AG04450 (cell line): ENCODE measurements around the gene MACF1. TPM values are rescaled to one million over a fixed set of nuclear protein-coding genes. Genes with fewer than 3 reads are reported as not detected.
"Not testable (repeated sequence)": the region's sequence is repeated elsewhere in the genome, so short reads cannot be mapped to it uniquely, and the experiment has no call there.

Experiments used
- CTCF ChIA-PET: fragments of 300-600, 350-600 bp; formaldehyde crosslinking; extraction: SDS; loops from one replicate; lab custom pipeline; 2022; ENCODE audit warnings: antibody characterized with exemption, inconsistent platforms; lab: Charles Lee
- POLR2A ChIA-PET: fragments of 350-600 bp; formaldehyde crosslinking; extraction: SDS; loops from one replicate; lab custom pipeline; 2021; ENCODE audit warnings: antibody characterized with exemption, inconsistent platforms; lab: Yijun Ruan, JAX
- DNase-seq: peaks from one replicate; pipeline ENCODE4 v3.0.0-alpha.2; 2011; ENCODE audit warnings: low read depth, low spot score
- H3K27ac ChIP-seq: one replicate; pipeline ENCODE4 v1.5.1; 2012; ENCODE audit warnings: low read depth, low read length, control low read depth
- H3K27me3 ChIP-seq: one replicate; pipeline ENCODE4 v1.6.0; 2012; ENCODE audit warnings: low read length; ENCODE audit not compliant: control insufficient read depth, insufficient read depth
- H3K4me3 ChIP-seq: 2 replicates; pipeline ENCODE4 v1.5.1; 2011; ENCODE audit warnings: mild to moderate bottlenecking, low read depth, low read length, control low read depth
- H3K9me3 ChIP-seq: 2 replicates; pipeline ENCODE4 v1.5.1; 2012; ENCODE audit warnings: low read length; ENCODE audit not compliant: control insufficient read depth, insufficient read depth
- CTCF ChIP-seq: IDR thresholded peaks from 2 replicates; pipeline ENCODE4 v1.5.1; 2011; ENCODE audit warnings: low read depth, low read length, control low read depth, inconsistent platforms
- polyA plus RNA-seq: library from polyadenylated mRNA; depleted of rRNA; stranded (reverse); fragments of >200 nt; gene quantifications from 2 replicates; pipeline ENCODE4 v1.2.3, GENCODE V29; 2011

Gene MACF1
- polyA plus RNA-seq, 1 experiment, result 118 TPM

- Histone ChIP-seq H3K4me3 (no peak overlapping the region), H3K27me3 (no peaks in the 10 kb centered on the region), H3K9me3 (no peaks in the 10 kb centered on the region), H3K27ac (peak overlapping the region; percentile 31)
- ChIA-PET CTCF (interaction anchor here (1.2 kb wide), 1 partner anchor 77 kb away, joined by 3 read pairs; no protein-coding TSS in a partner anchor), POLR2A (interaction anchor here (0.7 kb wide), 1 partner anchor 13 kb away, joined by 4 read pairs; no protein-coding TSS in a partner anchor)
- TF ChIP-seq CTCF, result no peak
- DNase-seq, result peak; percentile 26
Measured at GRCh38 chr1:39462074-39462473, 257.6 kb downstream of the MACF1 start.

GRCh38 chr1:39466413-39467107 is 262.1 kb downstream of the MACF1 start:
- POLR2A ChIA-PET, result no interaction called here
- no peaks in the 10 kb centered on the region for H3K9me3 ChIP-seq
- no peaks in the 10 kb centered on the region for H3K27me3 ChIP-seq
- TF ChIP-seq CTCF, result no peak
- H3K27ac ChIP-seq, result no peak overlapping the region
- no peak for DNase-seq
- CTCF ChIA-PET, result interaction anchor here (0.8 kb wide), 1 partner anchor 368 kb away, joined by 3 read pairs; no protein-coding TSS in a partner anchor
- no peak overlapping the region for H3K4me3 ChIP-seq

- POLR2A ChIA-PET, H3K4me3 ChIP-seq, H3K27ac ChIP-seq, H3K27me3 ChIP-seq, DNase-seq, H3K9me3 ChIP-seq: not testable (repeated sequence)
- CTCF ChIA-PET, result interaction anchor here (1.4 to 2.0 kb wide), 3 partner anchors 72 to 369 kb away, joined by 4 to 7 read pairs (median 6); no protein-coding TSS in a partner anchor
Measured at GRCh38 chr1:39467108-39467720, 262.7 kb downstream of the MACF1 start.

- H3K9me3 ChIP-seq, result no peaks in the 10 kb centered on the region
- H3K27me3 ChIP-seq, result no peaks in the 10 kb centered on the region
- ChIA-PET CTCF (interaction anchor here (2.0 to 3.5 kb wide), 2 partner anchors 70 to 81 kb away, joined by 7 to 18 read pairs; no protein-coding TSS in a partner anchor), POLR2A (no interaction called here)
- no peak for DNase-seq
- no peak for TF ChIP-seq CTCF
- no peak overlapping the region for H3K4me3 ChIP-seq
- no peak overlapping the region for H3K27ac ChIP-seq
Measured at GRCh38 chr1:39469150-39469549, 264.7 kb downstream of the MACF1 start.

GRCh38 chr1:39470040-39470439 is 265.5 kb downstream of the MACF1 start:
- POLR2A ChIA-PET, result interaction anchor here (0.6 to 1.2 kb wide), 2 partner anchors 9 to 11 kb away, joined by 4 to 6 read pairs; no protein-coding TSS in a partner anchor
- no peaks in the 10 kb centered on the region for H3K27me3 ChIP-seq
- no peak overlapping the region for H3K4me3 ChIP-seq
- H3K9me3 ChIP-seq, result no peaks in the 10 kb centered on the region
- DNase-seq, result no peak
- CTCF ChIA-PET, result interaction anchor here (0.8 to 3.5 kb wide), 2 partner anchors 69 to 372 kb away, joined by 3 to 18 read pairs; no protein-coding TSS in a partner anchor
- TF ChIP-seq CTCF, result no peak
- no peak overlapping the region for H3K27ac ChIP-seq
